ENCODE measurements around the gene INKA2.

Gene INKA2

DNA sequence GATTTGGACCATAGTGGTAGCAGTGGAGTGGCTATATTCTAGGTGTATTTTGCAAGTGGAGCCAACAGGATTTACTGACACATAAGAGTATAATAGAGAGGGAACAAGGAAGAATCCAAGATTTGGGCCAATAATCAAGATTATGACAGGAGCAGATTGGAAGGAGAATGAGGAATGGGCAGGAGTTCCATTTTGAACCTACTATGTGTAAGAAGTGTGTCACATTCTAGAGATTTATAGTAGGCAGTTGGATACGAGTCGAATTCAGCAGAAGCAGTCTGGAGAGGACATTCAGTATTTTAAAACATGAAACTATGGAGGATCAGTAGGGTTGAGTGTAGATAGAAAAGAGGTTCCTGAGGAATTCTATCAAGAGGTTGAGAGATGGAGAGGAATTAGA is 21.7 kb downstream of the INKA2 start:
- Histone ChIP-seq H4K8ac (ENCODE audit: low read length) (no peak overlapping the region), H2BK5ac (ENCODE audit: low read depth, low read length, poor library complexity, severe bottlenecking) (no peak overlapping the region), H2AFZ (ENCODE audit: low read depth, low read length) (no peak overlapping the region), H3K9ac (ENCODE audit: low read length) (no peak overlapping the region), H2BK15ac (ENCODE audit: low read depth, poor library complexity, severe bottlenecking) (no peak overlapping the region), H3K4me1 (ENCODE audit: control insufficient read depth, insufficient read depth, low read depth, low read length) (peaks cover 4% of the 10 kb centered on the region), H2AK5ac (ENCODE audit: low read length, severe bottlenecking) (no peak overlapping the region), H3K9me3 (ENCODE audit: control insufficient read depth, low read length) (no peaks in the 10 kb centered on the region), H3K4me3 (ENCODE audit: insufficient read depth in 1 of 2, low read depth in 1 of 2, low read length in 2 of 2) (no peak overlapping the region), H3K4me2 (ENCODE audit: low read length, poor library complexity, severe bottlenecking) (no peak overlapping the region), H4K91ac (ENCODE audit: low read length) (no peak overlapping the region), H3K79me1 (replicated peaks; ENCODE audit: low read length, poor library complexity, severe bottlenecking) (peaks cover 1% of the 10 kb centered on the region), H3K27me3 (ENCODE audit: control insufficient read depth in 1 of 2, insufficient read depth in 1 of 2, low read length in 2 of 2) (no peaks in the 10 kb centered on the region), H3K36me3 (ENCODE audit: control insufficient read depth in 1 of 2, insufficient read depth in 2 of 2, low read depth in 1 of 2, low read length in 2 of 2) (peaks cover 0 to 15% of the 10 kb centered on the region in 2 experiments), H2BK120ac (ENCODE audit: low read depth, low read length) (no peak overlapping the region), H2BK12ac (ENCODE audit: low read length in 2 of 2) (no peak overlapping the region), H3K18ac (ENCODE audit: low read depth in 1 of 2, low read length in 2 of 2) (no peak overlapping the region), H3K14ac (ENCODE audit: low read length in 2 of 2) (no peak overlapping the region), H3K27ac (ENCODE audit: low read length, poor library complexity, severe bottlenecking) (no peak overlapping the region), H3K4ac (ENCODE audit: low read depth in 1 of 2, low read length in 2 of 2) (no peak overlapping the region), H3K23ac (ENCODE audit: low read length in 2 of 2) (no peak overlapping the region)
- WGBS, result 97% methylated on average over 2 of the region's 2 CpGs
- no peak for DNase-seq

DNA sequence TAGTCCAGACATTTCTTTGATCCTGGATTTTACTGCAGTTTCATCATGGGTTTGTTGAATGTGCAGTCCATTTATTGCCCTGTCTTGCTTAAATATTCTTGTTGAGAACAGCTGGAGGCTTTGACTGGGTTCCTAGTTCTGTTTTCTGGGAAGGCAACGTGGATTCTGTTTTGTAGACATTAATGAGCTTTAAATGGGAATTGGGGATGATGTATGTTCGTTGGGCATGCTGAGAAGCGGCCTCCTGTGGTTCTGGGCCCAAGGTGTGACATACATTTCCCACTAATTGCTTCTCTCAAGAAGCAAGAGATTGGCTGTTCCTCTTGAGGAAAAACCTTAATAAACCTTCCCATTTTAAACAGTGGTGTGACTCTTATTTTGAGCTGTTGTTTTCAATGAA is 22.9 kb downstream of the INKA2 start:
- Histone ChIP-seq H3K27ac (ENCODE audit: low read length, poor library complexity, severe bottlenecking) (no peak overlapping the region), H3K4ac (ENCODE audit: low read depth in 1 of 2, low read length in 2 of 2) (no peak overlapping the region), H3K9ac (ENCODE audit: low read length) (no peak overlapping the region), H3K18ac (ENCODE audit: low read depth in 1 of 2, low read length in 2 of 2) (no peak overlapping the region), H4K8ac (ENCODE audit: low read length) (no peak overlapping the region), H3K36me3 (ENCODE audit: control insufficient read depth in 1 of 2, insufficient read depth in 2 of 2, low read depth in 1 of 2, low read length in 2 of 2) (peaks cover 0 to 26% of the 10 kb centered on the region in 2 experiments), H2AK5ac (ENCODE audit: low read length, severe bottlenecking) (no peak overlapping the region), H3K4me1 (ENCODE audit: control insufficient read depth, insufficient read depth, low read depth, low read length) (peaks cover 4% of the 10 kb centered on the region), H2BK15ac (ENCODE audit: low read depth, poor library complexity, severe bottlenecking) (no peak overlapping the region), H3K79me1 (replicated peaks; ENCODE audit: low read length, poor library complexity, severe bottlenecking) (peaks cover 1% of the 10 kb centered on the region), H3K14ac (ENCODE audit: low read length in 2 of 2) (no peak overlapping the region), H2BK12ac (ENCODE audit: low read length in 2 of 2) (no peak overlapping the region), H4K91ac (ENCODE audit: low read length) (no peak overlapping the region), H3K4me3 (ENCODE audit: insufficient read depth in 1 of 2, low read depth in 1 of 2, low read length in 2 of 2) (no peak overlapping the region), H3K23ac (ENCODE audit: low read length in 2 of 2) (no peak overlapping the region), H3K27me3 (ENCODE audit: control insufficient read depth in 1 of 2, insufficient read depth in 1 of 2, low read length in 2 of 2) (no peaks in the 10 kb centered on the region), H3K9me3 (ENCODE audit: control insufficient read depth, low read length) (no peaks in the 10 kb centered on the region), H3K4me2 (ENCODE audit: low read length, poor library complexity, severe bottlenecking) (no peak overlapping the region), H2BK120ac (ENCODE audit: low read depth, low read length) (no peak overlapping the region), H2BK5ac (ENCODE audit: low read depth, low read length, poor library complexity, severe bottlenecking) (no peak overlapping the region), H2AFZ (ENCODE audit: low read depth, low read length) (no peak overlapping the region)
- WGBS, result 62% methylated on average over 2 of the region's 3 CpGs
- no peak for DNase-seq

DNA sequence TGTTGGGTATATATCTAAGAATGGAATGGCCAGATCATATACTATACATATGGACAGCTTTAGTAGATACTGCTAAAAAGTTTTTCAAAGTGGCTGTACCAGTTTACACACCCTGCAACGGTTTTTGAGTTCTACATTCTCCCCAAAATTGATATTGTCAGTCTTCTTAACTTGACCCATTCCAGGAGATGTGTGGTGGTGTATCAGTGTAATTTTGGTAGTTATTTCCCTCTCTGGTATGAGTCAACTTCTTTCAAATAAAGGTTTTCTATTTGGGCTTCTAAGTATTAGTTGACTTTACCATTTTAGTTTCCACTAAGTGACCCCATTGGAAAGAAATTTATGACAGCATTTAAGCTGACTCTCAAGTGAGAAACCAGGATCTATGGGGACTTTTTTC is 29.2 kb downstream of the INKA2 start:
- Histone ChIP-seq H3K27ac (ENCODE audit: low read length, poor library complexity, severe bottlenecking) (no peak overlapping the region), H2AK5ac (ENCODE audit: low read length, severe bottlenecking) (no peak overlapping the region), H3K9ac (ENCODE audit: low read length) (no peak overlapping the region), H3K4ac (ENCODE audit: low read depth in 1 of 2, low read length in 2 of 2) (no peak overlapping the region), H3K36me3 (ENCODE audit: control insufficient read depth in 1 of 2, insufficient read depth in 2 of 2, low read depth in 1 of 2, low read length in 2 of 2) (peaks cover 3 to 80% of the 10 kb centered on the region in 2 experiments), H4K91ac (ENCODE audit: low read length) (no peak overlapping the region), H3K23ac (ENCODE audit: low read length in 2 of 2) (no peak overlapping the region), H2BK12ac (ENCODE audit: low read length in 2 of 2) (no peak overlapping the region), H3K4me1 (ENCODE audit: control insufficient read depth, insufficient read depth, low read depth, low read length) (peaks cover 6% of the 10 kb centered on the region), H3K4me2 (ENCODE audit: low read length, poor library complexity, severe bottlenecking) (no peak overlapping the region), H3K79me1 (replicated peaks; ENCODE audit: low read length, poor library complexity, severe bottlenecking) (peaks cover 5% of the 10 kb centered on the region), H3K18ac (ENCODE audit: low read depth in 1 of 2, low read length in 2 of 2) (no peak overlapping the region), H2BK15ac (ENCODE audit: low read depth, poor library complexity, severe bottlenecking) (no peak overlapping the region), H4K8ac (ENCODE audit: low read length) (no peak overlapping the region), H3K27me3 (ENCODE audit: control insufficient read depth in 1 of 2, insufficient read depth in 1 of 2, low read length in 2 of 2) (no peaks in the 10 kb centered on the region), H3K4me3 (ENCODE audit: insufficient read depth in 1 of 2, low read depth in 1 of 2, low read length in 2 of 2) (no peak overlapping the region), H2AFZ (ENCODE audit: low read depth, low read length) (no peak overlapping the region), H3K9me3 (ENCODE audit: control insufficient read depth, low read length) (no peaks in the 10 kb centered on the region), H3K14ac (ENCODE audit: low read length in 2 of 2) (no peak overlapping the region), H2BK120ac (ENCODE audit: low read depth, low read length) (no peak overlapping the region), H2BK5ac (ENCODE audit: low read depth, low read length, poor library complexity, severe bottlenecking) (no peak overlapping the region)
- WGBS, result no CpG with 5 or more reads among the region's 1 CpG
- no peak for DNase-seq

DNA sequence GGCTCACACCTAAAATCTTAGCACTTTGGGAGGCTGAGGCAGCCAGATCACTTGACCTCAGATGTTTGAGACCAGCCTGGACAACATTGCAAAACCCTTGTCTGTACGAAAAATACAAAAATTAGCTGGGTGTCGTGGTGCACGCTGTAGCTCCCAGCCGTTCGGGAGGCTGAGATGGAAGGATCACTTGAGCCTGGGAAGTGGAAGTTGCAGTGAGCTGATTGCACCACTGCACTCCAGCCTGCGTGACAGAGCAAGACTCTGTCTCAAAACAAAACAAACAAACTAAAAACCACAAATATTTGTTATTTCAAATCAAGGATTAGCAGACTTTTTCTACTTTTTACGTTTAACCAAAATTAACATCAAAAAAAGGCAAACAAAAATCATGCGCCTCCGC is 31.3 kb downstream of the INKA2 start:
- Histone ChIP-seq H3K27ac (ENCODE audit: low read length, poor library complexity, severe bottlenecking) (no peak overlapping the region), H3K27me3 (ENCODE audit: control insufficient read depth in 1 of 2, insufficient read depth in 1 of 2, low read length in 2 of 2) (no peaks in the 10 kb centered on the region), H4K91ac (ENCODE audit: low read length) (no peak overlapping the region), H3K9ac (ENCODE audit: low read length) (no peak overlapping the region), H3K4me3 (ENCODE audit: insufficient read depth in 1 of 2, low read depth in 1 of 2, low read length in 2 of 2) (no peak overlapping the region), H3K14ac (ENCODE audit: low read length in 2 of 2) (no peak overlapping the region), H2BK15ac (ENCODE audit: low read depth, poor library complexity, severe bottlenecking) (no peak overlapping the region), H3K4me1 (ENCODE audit: control insufficient read depth, insufficient read depth, low read depth, low read length) (peaks cover 7% of the 10 kb centered on the region), H2BK120ac (ENCODE audit: low read depth, low read length) (no peak overlapping the region), H4K8ac (ENCODE audit: low read length) (no peak overlapping the region), H2BK12ac (ENCODE audit: low read length in 2 of 2) (no peak overlapping the region), H3K18ac (ENCODE audit: low read depth in 1 of 2, low read length in 2 of 2) (no peak overlapping the region), H3K4me2 (ENCODE audit: low read length, poor library complexity, severe bottlenecking) (no peak overlapping the region), H3K79me1 (replicated peaks; ENCODE audit: low read length, poor library complexity, severe bottlenecking) (peaks cover 5% of the 10 kb centered on the region), H2AK5ac (ENCODE audit: low read length, severe bottlenecking) (no peak overlapping the region), H3K4ac (ENCODE audit: low read depth in 1 of 2, low read length in 2 of 2) (no peak overlapping the region), H2BK5ac (ENCODE audit: low read depth, low read length, poor library complexity, severe bottlenecking) (no peak overlapping the region), H3K9me3 (ENCODE audit: control insufficient read depth, low read length) (no peaks in the 10 kb centered on the region), H3K36me3 (ENCODE audit: control insufficient read depth in 1 of 2, insufficient read depth in 2 of 2, low read depth in 1 of 2, low read length in 2 of 2) (peaks cover 5 to 91% of the 10 kb centered on the region in 2 experiments), H2AFZ (ENCODE audit: low read depth, low read length) (no peak overlapping the region), H3K23ac (ENCODE audit: low read length in 2 of 2) (no peak overlapping the region)
- 18% methylated on average over 8 of the region's 9 CpGs for WGBS
- DNase-seq, result peak; percentile 95

Measured in mesenchymal stem cell (in vitro differentiated cells and primary cell).